ENCODE measurements around the gene MAN1B1.
"Not testable (repeated sequence)": the region's sequence is repeated elsewhere in the genome, so short reads cannot be mapped to it uniquely, and the experiment has no call there.

Gene MAN1B1

GRCh38 chr9:137128158-137128861 is 41.5 kb downstream of the MAN1B1 start:
- DNase-seq (ENCODE audit: low read depth) = no peak

- DNase-seq (ENCODE audit: low read depth) = no peak
These were observed 42.2 kb downstream of the MAN1B1 start for GRCh38 chr9:137128862-137129455.

- DNase-seq (ENCODE audit: low read depth) = peak; percentile 86
These were observed 42.8 kb downstream of the MAN1B1 start for GRCh38 chr9:137129456-137130175.

DNA sequence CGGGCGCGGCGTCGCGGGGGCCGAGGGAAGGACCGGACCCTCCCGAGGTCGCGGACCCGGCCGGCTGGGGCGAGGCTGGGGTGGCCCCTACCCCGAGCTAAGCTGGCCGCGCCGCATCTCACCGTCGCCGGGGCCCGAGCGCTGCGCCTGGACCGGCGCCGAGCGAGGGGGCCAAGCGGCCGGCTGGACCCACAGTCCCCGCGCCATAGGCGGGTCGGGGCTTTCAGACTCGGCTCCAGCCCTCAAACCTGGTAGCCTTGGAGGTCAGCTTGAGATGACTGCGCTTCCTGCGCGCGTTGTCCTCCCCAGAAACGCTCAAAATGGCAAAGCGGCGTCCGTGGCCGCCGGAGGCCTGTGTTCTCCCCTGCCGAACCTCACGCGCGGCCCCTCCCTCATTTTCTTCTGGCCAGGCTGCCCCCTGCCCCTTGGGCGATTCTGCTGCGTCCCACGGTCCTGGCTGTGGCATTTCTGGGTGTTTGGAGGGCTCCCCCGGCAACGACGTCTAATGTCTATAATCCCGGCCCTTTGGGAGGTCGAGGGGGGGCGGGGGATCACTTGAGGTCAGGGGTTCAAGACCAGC is 43.5 kb downstream of the MAN1B1 start:
- no peak for DNase-seq (ENCODE audit: low read depth)

DNA sequence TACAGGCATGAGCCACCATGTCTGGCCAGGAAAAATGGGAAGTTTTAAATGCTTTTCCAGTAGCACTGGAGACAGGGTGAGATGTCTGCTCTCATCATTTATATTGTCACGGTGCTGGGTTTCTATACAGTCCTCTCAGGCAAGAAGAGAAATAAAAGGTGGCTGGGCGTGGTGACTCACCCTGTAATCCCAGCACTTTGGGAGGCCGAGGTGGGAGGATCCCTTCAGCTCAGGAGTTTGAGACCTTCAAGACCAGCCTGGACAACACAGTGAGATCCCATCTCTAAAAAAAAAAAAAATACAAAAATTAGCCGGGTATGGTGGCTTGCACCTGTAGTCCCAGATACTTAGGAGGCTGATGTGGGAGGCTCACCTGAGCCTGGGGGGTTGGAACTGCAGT is 47.4 kb downstream of the MAN1B1 start:
- DNase-seq (ENCODE audit: low read depth) = no peak

DNA sequence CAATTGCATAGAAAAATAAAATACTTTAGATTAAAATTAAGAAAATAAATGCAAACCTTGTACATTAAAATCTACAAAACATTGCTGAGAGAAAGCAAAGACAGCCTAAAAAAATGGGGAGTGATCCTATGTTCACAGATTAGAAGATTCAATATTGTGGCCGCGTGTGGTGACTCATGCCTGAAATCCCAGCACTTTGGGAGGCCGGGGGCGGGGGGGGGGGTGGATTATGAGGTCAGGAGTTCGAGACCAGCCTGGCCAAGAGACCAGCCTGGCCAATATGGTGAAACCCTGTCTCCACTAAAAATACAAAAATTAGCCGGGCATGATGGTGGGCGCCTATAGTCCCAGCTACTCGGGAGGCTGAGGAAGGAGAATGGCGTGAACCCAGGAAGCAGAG is 48.4 kb downstream of the MAN1B1 start:
- DNase-seq (ENCODE audit: low read depth) = not testable (repeated sequence)

GRCh38 chr9:137136261-137136880 is 49.6 kb downstream of the MAN1B1 start:
- no peak for DNase-seq (ENCODE audit: low read depth)

DNA sequence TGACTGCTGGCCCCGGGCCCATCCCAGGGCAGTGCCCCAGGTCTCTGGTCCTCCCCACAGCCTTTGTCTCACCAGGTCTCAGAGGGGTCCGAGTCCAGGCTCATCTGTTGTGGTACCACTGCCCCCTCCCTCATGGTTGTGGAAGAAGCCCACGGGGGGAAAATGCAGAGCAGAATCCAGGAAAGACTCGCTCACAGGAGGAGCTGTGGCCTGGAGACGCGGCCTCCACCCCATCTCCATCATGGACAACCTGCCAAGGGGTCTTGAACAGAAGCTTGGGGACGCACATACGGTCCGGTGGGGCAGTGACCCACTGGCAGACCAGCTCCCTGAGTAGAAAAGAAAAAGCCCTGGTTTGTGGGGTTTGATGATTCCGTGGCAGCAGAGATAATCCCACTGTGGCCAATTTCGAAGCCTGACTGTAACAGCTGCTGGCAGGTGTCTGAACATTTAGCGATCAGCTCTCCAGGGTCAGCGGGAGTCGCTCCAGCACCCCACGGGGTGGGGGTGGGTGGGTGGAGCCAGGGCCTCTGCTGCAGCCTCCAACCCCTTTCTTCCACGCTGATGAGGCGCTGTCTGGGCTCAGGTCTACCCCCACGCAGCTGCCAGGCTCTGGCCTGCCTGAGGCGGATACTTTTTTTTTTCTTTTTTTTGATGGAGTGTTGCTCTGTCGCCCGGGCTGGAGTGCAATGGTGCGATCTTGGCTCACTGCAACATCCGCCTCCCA is 50.3 kb downstream of the MAN1B1 start:
- DNase-seq (ENCODE audit: low read depth) = no peak

GRCh38 chr9:137138058-137138721 is 51.4 kb downstream of the MAN1B1 start:
- DNase-seq (ENCODE audit: low read depth) = no peak

DNA sequence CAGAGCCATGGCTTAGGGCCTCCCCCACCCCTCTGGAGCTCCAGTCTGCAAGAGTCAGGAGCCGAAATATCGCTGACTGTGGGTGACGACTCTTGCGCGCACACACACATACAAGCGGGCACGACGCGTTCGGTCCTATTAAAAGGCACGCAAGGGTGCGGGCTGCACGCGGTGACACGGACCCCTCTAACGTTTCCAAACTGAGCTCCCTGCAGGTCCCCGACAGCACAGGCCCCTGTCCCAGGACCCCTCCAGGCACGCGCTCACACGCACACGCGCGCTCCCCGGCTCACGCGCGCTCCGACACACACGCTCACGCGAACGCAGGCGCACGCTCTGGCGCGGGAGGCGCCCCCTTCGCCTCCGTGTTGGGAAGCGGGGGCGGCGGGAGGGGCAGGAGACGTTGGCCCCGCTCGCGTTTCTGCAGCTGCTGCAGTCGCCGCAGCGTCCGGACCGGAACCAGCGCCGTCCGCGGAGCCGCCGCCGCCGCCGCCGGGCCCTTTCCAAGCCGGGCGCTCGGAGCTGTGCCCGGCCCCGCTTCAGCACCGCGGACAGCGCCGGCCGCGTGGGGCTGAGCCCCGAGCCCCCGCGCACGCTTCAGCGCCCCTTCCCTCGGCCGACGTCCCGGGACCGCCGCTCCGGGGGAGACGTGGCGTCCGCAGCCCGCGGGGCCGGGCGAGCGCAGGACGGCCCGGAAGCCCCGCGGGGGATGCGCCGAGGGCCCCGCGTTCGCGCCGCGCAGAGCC is 52.1 kb downstream of the MAN1B1 start, which contains the start of gene GRIN1:
GRIN1 (plus strand) TSS at position 433 of the 746 bp plus-strand sequence. CDS start 333 bp downstream, outside the sequence.
- no peak for DNase-seq (ENCODE audit: low read depth)

- DNase-seq (ENCODE audit: low read depth) = no peak
These were observed 52.8 kb downstream of the MAN1B1 start for GRCh38 chr9:137139468-137140150.

GRCh38 chr9:137140151-137141012 is 53.6 kb downstream of the MAN1B1 start:
- no peak for DNase-seq (ENCODE audit: low read depth)

DNA sequence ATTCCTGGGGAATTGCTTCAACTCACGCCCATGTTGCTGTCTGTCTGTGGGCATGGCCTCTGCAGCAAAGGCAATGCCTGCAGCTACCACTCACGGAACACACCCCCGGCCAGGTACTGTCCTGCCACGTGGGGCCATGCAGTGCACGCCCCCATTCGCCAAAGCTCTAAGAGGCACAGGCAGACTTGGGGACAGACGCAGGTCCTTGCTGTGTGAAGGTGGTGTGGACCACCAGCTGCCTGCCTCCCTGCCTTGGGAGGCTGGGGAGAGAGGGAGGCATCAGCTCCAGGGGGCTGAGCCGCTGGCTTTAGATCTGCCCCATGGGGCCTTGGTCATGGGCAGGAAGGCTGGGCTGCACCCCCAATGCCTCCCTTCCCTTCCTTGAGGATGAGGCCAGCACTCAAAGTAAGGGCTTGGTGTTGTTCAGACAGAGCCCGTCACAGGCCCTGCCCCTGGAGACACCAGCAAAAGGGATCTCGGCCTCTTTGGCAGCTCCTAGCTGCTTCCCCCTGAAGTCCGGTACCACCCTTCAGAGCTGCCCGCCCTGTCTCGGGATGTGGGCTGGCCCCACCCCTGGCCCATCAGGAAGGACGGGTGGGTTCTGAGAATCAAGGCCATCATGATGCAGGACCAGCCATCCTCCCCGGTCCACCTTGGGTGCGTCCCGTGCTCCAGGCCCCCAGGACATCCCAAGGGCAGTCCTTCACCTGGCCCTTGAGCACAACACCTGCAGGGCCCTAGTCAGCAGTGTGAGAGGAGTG is 54.4 kb downstream of the MAN1B1 start:
- no peak for DNase-seq (ENCODE audit: low read depth)

DNA sequence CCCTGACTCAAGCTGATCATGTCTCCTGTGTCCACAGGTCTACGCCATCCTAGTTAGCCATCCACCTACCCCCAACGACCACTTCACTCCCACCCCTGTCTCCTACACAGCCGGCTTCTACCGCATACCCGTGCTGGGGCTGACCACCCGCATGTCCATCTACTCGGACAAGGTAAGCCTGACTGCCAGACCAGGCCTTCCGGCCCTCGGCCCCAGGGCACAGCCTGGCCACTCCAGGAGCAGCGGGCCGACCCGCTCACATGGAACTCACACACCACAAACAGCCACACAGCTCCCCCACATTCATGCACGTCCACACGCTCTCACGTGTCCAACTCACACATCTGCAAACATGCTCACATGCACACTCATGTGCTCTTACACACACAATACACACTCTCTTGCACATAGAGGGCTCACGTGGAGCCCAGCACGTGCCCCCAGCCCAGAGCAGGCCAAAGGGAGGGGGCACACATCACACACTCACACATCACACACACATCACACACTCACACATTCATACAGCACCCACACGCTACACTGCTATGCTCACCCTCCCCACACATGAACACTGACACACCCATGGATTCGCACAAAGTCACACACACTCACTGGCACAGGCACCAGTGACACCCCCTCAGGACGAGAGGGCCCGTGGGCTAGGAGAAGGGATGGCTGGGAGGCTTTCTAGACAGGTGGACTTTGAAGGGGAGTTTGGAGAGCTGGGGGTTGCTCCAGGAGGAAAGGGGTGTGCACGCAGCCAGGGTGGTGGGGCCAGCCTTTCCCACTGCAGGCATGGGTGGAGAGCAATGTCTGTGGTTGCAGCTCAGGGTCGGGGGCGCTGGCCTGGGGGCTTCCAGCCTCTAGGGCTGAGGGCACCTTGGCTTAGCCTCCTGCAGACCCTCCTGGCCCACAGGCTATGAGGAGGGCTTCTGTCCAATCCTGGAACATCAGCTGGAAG is 55.5 kb downstream of the MAN1B1 start:
- no peak for DNase-seq (ENCODE audit: low read depth)

GRCh38 chr9:137143459-137143858 is 56.7 kb downstream of the MAN1B1 start:
- DNase-seq (ENCODE audit: low read depth) = no peak

- no peak for DNase-seq (ENCODE audit: low read depth)
These were observed 59.1 kb downstream of the MAN1B1 start for GRCh38 chr9:137145731-137146526.

All from activated T-helper 1 cell treated with Interleukin-2 at 50 U/mL for 16 hours (primary cell).